ENCODE data around the gene SPON2. TPM values are rescaled to one million over a fixed set of nuclear protein-coding genes. Genes with fewer than 3 reads are reported as not detected.
A peak's percentile ranks its signal among the peaks of the same experiment; 100 is the strongest.

SPON2 gene
- total RNA-seq, 1 donor from 2014 or later = 6.1 TPM

GRCh38 chr4:1176398-1177273 lies 4.3 kb upstream of the SPON2 start:
- no peak for DNase-seq (ENCODE audit: low spot score in 2 of 2)
- peak; percentile 64 for FAIRE-seq

GRCh38 chr4:1175635-1176229 lies 3.3 kb upstream of the SPON2 start:
- DNase-seq (ENCODE audit: low spot score in 2 of 2) = no peak
- FAIRE-seq = no peak

- FAIRE-seq (no peak), DNase-seq (ENCODE audit: low spot score in 2 of 2) (no peak)
Observed at GRCh38 chr4:1174941-1175634, 2.7 kb upstream of the SPON2 start.

GRCh38 chr4:1172971-1173757 lies 781 bp upstream of the SPON2 start:
- FAIRE-seq = no peak
- no peak for DNase-seq (ENCODE audit: low spot score in 2 of 2)

GRCh38 chr4:1171311-1172227 lies 814 bp downstream of the SPON2 start:
- FAIRE-seq (no peak), DNase-seq (ENCODE audit: low spot score in 2 of 2) (no peak)

GRCh38 chr4:1170976-1171310 lies 1.4 kb downstream of the SPON2 start:
- DNase-seq (ENCODE audit: low spot score in 2 of 2) (no peak), FAIRE-seq (no peak)

GRCh38 chr4:1170156-1170975 lies 2.0 kb downstream of the SPON2 start:
- no peak for DNase-seq (ENCODE audit: low spot score in 2 of 2)
- no peak for FAIRE-seq

- FAIRE-seq (no peak), DNase-seq (ENCODE audit: low spot score in 2 of 2) (no peak)
Observed at GRCh38 chr4:1169691-1170096, 2.7 kb downstream of the SPON2 start.

- DNase-seq (ENCODE audit: low spot score in 2 of 2) = no peak
- no peak for FAIRE-seq
Observed at GRCh38 chr4:1169171-1169671, 3.2 kb downstream of the SPON2 start.

GRCh38 chr4:1168191-1169101 lies 3.9 kb downstream of the SPON2 start:
- FAIRE-seq (no peak), DNase-seq (ENCODE audit: low spot score in 2 of 2) (no peak)

- no peak for FAIRE-seq
Observed at GRCh38 chr4:1167244-1167949, 5.0 kb downstream of the SPON2 start.

GRCh38 chr4:1166509-1167243 lies 5.7 kb downstream of the SPON2 start:
- FAIRE-seq (no peak), DNase-seq (ENCODE audit: low spot score in 2 of 2) (no peak)

More at GRCh38 chr4:1167244-1167949, 5.0 kb downstream of the SPON2 start:
- peak in 1 of 2 donors; percentile 81 for DNase-seq (ENCODE audit: low spot score in 2 of 2)

- DNase-seq (ENCODE audit: low spot score in 2 of 2) (no peak), FAIRE-seq (no peak)
Observed at GRCh38 chr4:1164956-1165545, 7.3 kb downstream of the SPON2 start.

- no peak for FAIRE-seq
Observed at GRCh38 chr4:1164444-1164843, 7.9 kb downstream of the SPON2 start.

GRCh38 chr4:1164040-1164439 lies 8.3 kb downstream of the SPON2 start:
- DNase-seq (ENCODE audit: low spot score in 2 of 2) (no peak), FAIRE-seq (no peak)

More at GRCh38 chr4:1164444-1164843, 7.9 kb downstream of the SPON2 start:
- DNase-seq (ENCODE audit: low spot score in 2 of 2) = no peak

- DNase-seq (ENCODE audit: low spot score in 2 of 2) = no peak
- no peak for FAIRE-seq
Observed at GRCh38 chr4:1160351-1160750, 12.0 kb downstream of the SPON2 start.

Data from frontal cortex (tissue), 4 donors.